Epithelial cell of esophagus (primary cell): ENCODE data around the gene ZNF577.

Experiments used
- DNase-seq: peaks from one replicate; pipeline ENCODE4 v3.0.0; 2010; ENCODE audit warnings: low read depth
- H3K4me3 ChIP-seq: 2 replicates; pipeline ENCODE4 v1.5.1; 2011; ENCODE audit warnings: mild to moderate bottlenecking, low read length, control low read depth
- TF ChIP-seq, protein P1 (sequence below): IDR thresholded peaks from 2 replicates; pipeline ENCODE4 v1.5.1; 2011; ENCODE audit warnings: low read depth, mild to moderate bottlenecking, low read length, control low read depth, inconsistent platforms; ENCODE audit not compliant: insufficient read depth; ENCODE audit errors: missing control alignments

ZNF577 gene

GRCh38 chr19:51821456-51821855 is 66.3 kb downstream of the ZNF577 start:
- no peak for DNase-seq
- no peak overlapping the region for H3K4me3 ChIP-seq
- TF ChIP-seq, protein P1, sequence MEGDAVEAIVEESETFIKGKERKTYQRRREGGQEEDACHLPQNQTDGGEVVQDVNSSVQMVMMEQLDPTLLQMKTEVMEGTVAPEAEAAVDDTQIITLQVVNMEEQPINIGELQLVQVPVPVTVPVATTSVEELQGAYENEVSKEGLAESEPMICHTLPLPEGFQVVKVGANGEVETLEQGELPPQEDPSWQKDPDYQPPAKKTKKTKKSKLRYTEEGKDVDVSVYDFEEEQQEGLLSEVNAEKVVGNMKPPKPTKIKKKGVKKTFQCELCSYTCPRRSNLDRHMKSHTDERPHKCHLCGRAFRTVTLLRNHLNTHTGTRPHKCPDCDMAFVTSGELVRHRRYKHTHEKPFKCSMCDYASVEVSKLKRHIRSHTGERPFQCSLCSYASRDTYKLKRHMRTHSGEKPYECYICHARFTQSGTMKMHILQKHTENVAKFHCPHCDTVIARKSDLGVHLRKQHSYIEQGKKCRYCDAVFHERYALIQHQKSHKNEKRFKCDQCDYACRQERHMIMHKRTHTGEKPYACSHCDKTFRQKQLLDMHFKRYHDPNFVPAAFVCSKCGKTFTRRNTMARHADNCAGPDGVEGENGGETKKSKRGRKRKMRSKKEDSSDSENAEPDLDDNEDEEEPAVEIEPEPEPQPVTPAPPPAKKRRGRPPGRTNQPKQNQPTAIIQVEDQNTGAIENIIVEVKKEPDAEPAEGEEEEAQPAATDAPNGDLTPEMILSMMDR, result no peak
